Kidney (tissue), 14 donors: Measurements from ENCODE around the gene NCAM2. TPM values are rescaled to one million over a fixed set of nuclear protein-coding genes. Genes with fewer than 3 reads are reported as not detected.

Source experiments
- DNase-seq, 5 donors: peaks; one replicate each; pipeline ENCODE4 v3.0.0-alpha.2; 2013 to 2020
- FAIRE-seq: peaks from 2 replicates; lab custom pipeline; 2012; peaks lifted over from hg19 to GRCh38; lab: Jason Lieb, UNC
- H3K27ac ChIP-seq, 2 donors: one replicate each; pipeline ENCODE4 v1.7.0; 2013; ENCODE audit warnings: low read depth in 2 of 2, low read length in 2 of 2, inconsistent platforms in 1 of 2
- H3K27me3 ChIP-seq: one replicate; pipeline ENCODE4 v1.7.1; 2013; ENCODE audit warnings: low read length, inconsistent platforms; ENCODE audit not compliant: control insufficient read depth, insufficient read depth
- H3K36me3 ChIP-seq, 3 donors: one replicate each; pipeline versions ENCODE4 v1.7.0 to v1.7.1; 2013; ENCODE audit warnings: low read length in 3 of 3, control low read depth in 1 of 3, inconsistent platforms in 1 of 3; ENCODE audit not compliant: insufficient read depth in 3 of 3, control insufficient read depth in 2 of 3
- H3K4me1 ChIP-seq, 3 donors: one replicate each; pipeline versions ENCODE4 v1.7.0 to v1.7.1; 2013; ENCODE audit warnings: low read length in 3 of 3, inconsistent platforms in 1 of 3, low read depth in 1 of 3; ENCODE audit not compliant: control insufficient read depth in 2 of 3, insufficient read depth in 2 of 3
- H3K4me3 ChIP-seq, 3 donors: one replicate each; pipeline versions ENCODE4 v1.7.0 to v1.8.1; 2013; ENCODE audit warnings: low read length in 3 of 3, control low read depth in 1 of 3, inconsistent platforms in 1 of 3
- H3K9ac ChIP-seq, 3 donors: one replicate each; pipeline versions ENCODE4 v1.7.0 to v1.7.1; 2013; ENCODE audit warnings: low read length in 3 of 3, control low read depth in 1 of 3, inconsistent platforms in 1 of 3
- H3K9me3 ChIP-seq, 3 donors: one replicate each; pipeline versions ENCODE4 v1.7.0 to v1.7.1; 2013; ENCODE audit warnings: low read length in 3 of 3, control low read depth in 1 of 3, inconsistent platforms in 1 of 3; ENCODE audit not compliant: control insufficient read depth in 2 of 3, insufficient read depth in 1 of 3
- CTCF ChIP-seq: IDR thresholded peaks from 3 replicates; pipeline ENCODE4 v1.5.1; 2012; ENCODE audit warnings: mild to moderate bottlenecking, moderate library complexity, borderline replicate concordance; ENCODE audit not compliant: insufficient read depth; ENCODE audit errors: extremely low read depth
- intact Hi-C: fragments of 100-400 bp; cut with DNase I; formaldehyde crosslinking; loops from one replicate; pipeline ENCODE4 v1.11.1; 2022
- polyA plus RNA-seq: library from polyadenylated mRNA; stranded (reverse); fragments of 350-450 nt; fragmentation: Illumina TruSeq; extraction: RNeasy Lipid Tissue Mini Kit (QIAGEN cat#74804); gene quantifications from one replicate; pipeline ENCODE4 v1.2.3, GENCODE V29; 2014; ENCODE audit warnings: low read depth, low replicate concordance; ENCODE audit not compliant: insufficient read depth
- total RNA-seq: library from RNA; stranded (reverse); fragmentation: NEBNext Ultra II Directional; extraction: Animal tissue kit (Norgen Biotek cat#: 25700); gene quantifications from one replicate; pipeline ENCODE4 v1.2.1, GENCODE V29; 2021
- donor health status: control.
- donor health status: control.
- donor health status: control.
- donor health status: control.
- donor health status: control.
- donor health status: DM: yes; HTN: yes; CAD: no.
- donor health status: Normal renal cell carcinoma (clear cell type).

The NCAM2 gene
- total and polyA plus RNA-seq, 2 donors from 2014 or later, result 0.13 to 0.82 TPM

- no peak overlapping the region for H3K27ac ChIP-seq
- H3K27me3 ChIP-seq, result no peaks in the 10 kb centered on the region
- no peak overlapping the region for H3K4me3 ChIP-seq
- DNase-seq, result no peak
- intact Hi-C loops, result no loop called here
- H3K9ac ChIP-seq, result no peak overlapping the region
- FAIRE-seq, result no peak
- no peaks in the 10 kb centered on the region for H3K9me3 ChIP-seq
- no peaks in the 10 kb centered on the region for H3K36me3 ChIP-seq
- no peaks in the 10 kb centered on the region for H3K4me1 ChIP-seq
- no peak for TF ChIP-seq CTCF
Measured at GRCh38 chr21:21183092-21183491, 184.9 kb downstream of the NCAM2 start.

- Histone ChIP-seq H3K4me3 (no peak overlapping the region), H3K9me3 (no peaks in the 10 kb centered on the region), H3K4me1 (no peaks in the 10 kb centered on the region), H3K36me3 (no peaks in the 10 kb centered on the region), H3K9ac (no peak overlapping the region), H3K27me3 (no peaks in the 10 kb centered on the region), H3K27ac (no peak overlapping the region)
- intact Hi-C loops, result no loop called here
- no peak for FAIRE-seq
- DNase-seq, result no peak
- TF ChIP-seq CTCF, result no peak
Measured at GRCh38 chr21:21184771-21185528, 186.7 kb downstream of the NCAM2 start.

- no peaks in the 10 kb centered on the region for H3K9me3 ChIP-seq
- no peak for TF ChIP-seq CTCF
- no peak overlapping the region for H3K9ac ChIP-seq
- no peaks in the 10 kb centered on the region for H3K36me3 ChIP-seq
- H3K27me3 ChIP-seq, result no peaks in the 10 kb centered on the region
- intact Hi-C loops, result no loop called here
- DNase-seq, result no peak
- no peak overlapping the region for H3K27ac ChIP-seq
- no peak overlapping the region for H3K4me3 ChIP-seq
- FAIRE-seq, result no peak
- H3K4me1 ChIP-seq, result no peaks in the 10 kb centered on the region
Measured at GRCh38 chr21:21187579-21187978, 189.4 kb downstream of the NCAM2 start.
